H1 (cell line): ENCODE measurements around the gene TPSAB1. TPM values are rescaled to one million over a fixed set of nuclear protein-coding genes. Genes with fewer than 3 reads are reported as not detected.

ENCODE experiments used
- CEBPB ChIP-seq: IDR thresholded peaks from 2 replicates; pipeline ENCODE4 v1.6.1; 2012; ENCODE audit warnings: low read depth, low read length
- RBBP5 ChIP-seq: IDR thresholded peaks from 2 replicates; pipeline ENCODE4 v1.7.1; 2012; ENCODE audit warnings: low read depth, mild to moderate bottlenecking, inconsistent platforms, low read length, moderate library complexity, borderline replicate concordance
- SIX5 ChIP-seq: IDR thresholded peaks from 2 replicates; pipeline ENCODE4 v1.6.1; 2011; ENCODE audit warnings: mild to moderate bottlenecking, low read depth, low read length
- SP4 ChIP-seq: IDR thresholded peaks from 2 replicates; pipeline ENCODE4 v1.6.1; 2012; ENCODE audit warnings: low read length, inconsistent platforms
- polyA plus RNA-seq, 7 experiments: library from polyadenylated mRNA; depleted of rRNA in 3 of 7; stranded (reverse) in 5 of 7; unstranded in 2 of 7; fragments of >200 nt in 5 of 7; fragments of 200-250 nt in 2 of 7; gene quantifications; 1 replicate in 5 of 7; 2 replicates in 1 of 7; 4 replicates in 1 of 7; pipeline versions ENCODE4 v1.2.1 to v1.2.3, GENCODE V29; 2011 to 2013; ENCODE audit warnings: missing spikeins in 2 of 7, mixed read lengths in 2 of 7
- total RNA-seq: library from RNA; stranded (reverse); fragmentation: NEBNext Ultra II Directional; extraction: Animal tissue kit (Norgen Biotek cat#: 25700); gene quantifications from 2 replicates; pipeline ENCODE4 v1.2.1, GENCODE V29; 2021
- TF ChIP-seq, protein P1 (sequence below), 3 experiments: IDR thresholded peaks; 1 replicate in 2 of 3; 2 replicates in 1 of 3; pipeline versions ENCODE4 v1.5.1 to v1.6.1; 2011; ENCODE audit warnings: low read length in 3 of 3, mild to moderate bottlenecking in 3 of 3, inconsistent platforms in 2 of 3, low read depth in 1 of 3, moderate library complexity in 1 of 3; ENCODE audit not compliant: insufficient read depth in 1 of 3; ENCODE audit errors: control extremely low read depth in 1 of 3

The TPSAB1 gene
- total and polyA plus RNA-seq, 2 of the 8 experiments (the other 6 are each of a cell fraction or from before 2014, with no cell fraction given), result 0.09 TPM; not detected in 1

DNA sequence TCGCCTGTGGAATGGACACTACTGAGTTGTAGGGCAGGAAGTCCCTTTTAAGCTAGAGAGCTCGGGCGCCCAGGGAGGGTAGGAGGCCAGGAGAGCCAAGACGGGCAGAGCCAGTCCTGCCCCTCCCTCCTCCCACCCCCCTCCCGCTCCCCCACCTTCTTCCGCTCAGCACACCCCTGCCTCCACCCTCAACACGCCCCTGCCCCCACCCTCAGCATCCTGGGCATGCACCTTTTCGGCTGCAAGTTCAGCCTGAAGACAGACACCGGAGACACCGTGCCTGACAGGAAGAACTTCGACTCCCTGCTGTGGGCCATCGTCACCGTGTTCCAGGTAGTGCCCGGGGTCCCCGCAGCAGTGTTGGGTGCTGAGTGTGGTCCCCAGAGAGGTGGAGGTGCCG, 33.7 kb upstream of the TPSAB1 start (continued):
- TF ChIP-seq, protein P1, sequence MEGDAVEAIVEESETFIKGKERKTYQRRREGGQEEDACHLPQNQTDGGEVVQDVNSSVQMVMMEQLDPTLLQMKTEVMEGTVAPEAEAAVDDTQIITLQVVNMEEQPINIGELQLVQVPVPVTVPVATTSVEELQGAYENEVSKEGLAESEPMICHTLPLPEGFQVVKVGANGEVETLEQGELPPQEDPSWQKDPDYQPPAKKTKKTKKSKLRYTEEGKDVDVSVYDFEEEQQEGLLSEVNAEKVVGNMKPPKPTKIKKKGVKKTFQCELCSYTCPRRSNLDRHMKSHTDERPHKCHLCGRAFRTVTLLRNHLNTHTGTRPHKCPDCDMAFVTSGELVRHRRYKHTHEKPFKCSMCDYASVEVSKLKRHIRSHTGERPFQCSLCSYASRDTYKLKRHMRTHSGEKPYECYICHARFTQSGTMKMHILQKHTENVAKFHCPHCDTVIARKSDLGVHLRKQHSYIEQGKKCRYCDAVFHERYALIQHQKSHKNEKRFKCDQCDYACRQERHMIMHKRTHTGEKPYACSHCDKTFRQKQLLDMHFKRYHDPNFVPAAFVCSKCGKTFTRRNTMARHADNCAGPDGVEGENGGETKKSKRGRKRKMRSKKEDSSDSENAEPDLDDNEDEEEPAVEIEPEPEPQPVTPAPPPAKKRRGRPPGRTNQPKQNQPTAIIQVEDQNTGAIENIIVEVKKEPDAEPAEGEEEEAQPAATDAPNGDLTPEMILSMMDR (IDR thresholded peaks at IDR 0.05; ENCODE audit: control extremely low read depth in 1 of 3, insufficient read depth in 1 of 3, low read depth in 1 of 3, low read length in 3 of 3), result no peak
- TF ChIP-seq SP4, result no peak
- TF ChIP-seq SIX5, result no peak
- TF ChIP-seq CEBPB, result no peak
- TF ChIP-seq RBBP5, result no peak
